Activated T-cell treated with anti-CD3 and anti-CD28 coated beads for 4 hours (primary cell): ENCODE measurements around the gene NRP2.

Source experiments
- DNase-seq: peaks from one replicate; pipeline ENCODE4 v3.0.0-alpha.2; 2020

The NRP2 gene

DNA sequence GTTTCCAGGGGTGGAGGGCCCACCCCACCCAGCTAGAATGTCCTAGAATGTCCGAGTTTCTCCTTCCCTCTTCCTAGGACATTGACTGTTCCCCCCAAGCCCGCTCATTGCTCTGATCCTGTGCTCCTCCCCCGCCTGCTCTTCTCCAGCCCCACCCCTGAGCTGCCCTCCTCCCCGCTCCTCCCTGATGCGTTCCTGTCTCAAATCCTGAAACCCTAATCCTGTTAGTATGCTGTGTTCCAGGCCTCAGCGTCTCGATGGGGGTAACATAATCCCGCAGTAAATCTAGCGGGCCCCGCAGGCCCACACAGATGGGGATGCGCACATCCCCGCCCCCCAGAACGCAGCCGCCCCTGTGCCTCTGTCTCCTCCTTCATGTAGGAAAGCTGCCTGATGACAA is 51.3 kb downstream of the NRP2 start:
- no peak for DNase-seq

DNA sequence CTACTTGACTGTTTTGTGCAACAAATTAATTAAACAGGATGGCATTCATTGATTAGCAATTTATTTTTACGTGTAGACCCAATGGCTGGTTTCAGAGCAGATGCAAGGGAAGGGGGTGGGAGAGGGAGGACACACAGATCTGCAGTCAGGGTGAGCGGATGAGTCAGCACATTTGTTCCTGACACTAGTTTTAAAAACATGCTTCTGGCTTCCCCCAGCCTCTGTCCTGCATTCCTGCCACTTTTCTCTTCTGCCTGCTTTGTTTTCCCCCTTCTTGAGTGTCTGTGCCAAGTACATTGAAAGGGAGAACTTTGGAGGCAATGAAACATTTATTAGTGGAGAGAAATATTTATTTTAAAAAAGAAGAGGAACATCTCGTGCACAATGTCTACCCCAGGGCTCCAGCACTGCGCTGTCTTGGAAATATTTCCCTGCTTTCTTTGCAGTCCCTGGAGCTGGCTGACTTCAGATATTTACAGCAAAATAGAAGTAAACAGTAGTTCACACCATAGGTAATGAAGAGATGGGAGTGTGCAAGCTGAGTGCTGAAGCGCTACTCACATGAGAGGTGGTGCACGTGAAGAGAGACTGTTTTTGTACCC is 52.2 kb downstream of the NRP2 start:
- DNase-seq = no peak

DNA sequence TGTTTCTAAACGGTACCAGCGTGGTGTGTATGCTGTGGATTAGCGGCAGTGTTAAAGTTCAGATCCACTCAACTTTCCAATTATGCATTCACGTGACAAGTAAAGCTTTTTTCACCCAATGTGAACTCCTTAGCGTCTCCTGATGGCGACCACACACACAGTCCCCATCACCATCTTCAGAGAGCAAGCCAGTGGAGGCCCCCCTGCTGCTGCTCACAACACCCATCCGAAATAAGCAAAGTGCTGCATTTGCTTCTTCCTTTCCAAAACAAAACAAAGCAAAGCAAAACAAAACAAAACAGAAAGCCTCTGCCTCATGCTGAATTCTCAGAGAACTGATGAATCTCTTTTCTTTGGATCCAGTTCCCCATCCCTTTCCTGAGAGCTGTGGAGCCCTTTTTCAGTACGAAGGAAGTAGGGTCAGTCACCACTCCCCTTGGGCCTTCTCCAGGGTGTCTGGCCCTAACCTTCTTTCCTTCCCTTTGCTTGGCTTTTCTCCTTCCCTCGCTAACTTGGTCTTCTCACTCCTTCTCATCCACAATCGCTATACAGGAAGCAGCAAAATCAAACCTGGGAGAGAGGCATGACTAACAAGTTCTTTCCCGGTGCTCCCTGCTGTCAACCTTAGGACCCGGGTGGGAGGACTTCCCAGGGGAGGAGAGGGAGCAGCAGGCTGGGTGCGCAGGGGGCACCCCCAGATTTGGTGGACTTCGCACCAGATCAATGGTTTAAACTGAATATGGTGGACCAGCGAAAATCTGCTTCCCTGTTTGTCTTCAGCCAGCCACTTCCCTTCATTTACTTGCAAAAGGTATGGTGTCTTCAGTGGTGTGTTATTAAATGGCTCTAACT is 56.0 kb downstream of the NRP2 start:
- no peak for DNase-seq

DNA sequence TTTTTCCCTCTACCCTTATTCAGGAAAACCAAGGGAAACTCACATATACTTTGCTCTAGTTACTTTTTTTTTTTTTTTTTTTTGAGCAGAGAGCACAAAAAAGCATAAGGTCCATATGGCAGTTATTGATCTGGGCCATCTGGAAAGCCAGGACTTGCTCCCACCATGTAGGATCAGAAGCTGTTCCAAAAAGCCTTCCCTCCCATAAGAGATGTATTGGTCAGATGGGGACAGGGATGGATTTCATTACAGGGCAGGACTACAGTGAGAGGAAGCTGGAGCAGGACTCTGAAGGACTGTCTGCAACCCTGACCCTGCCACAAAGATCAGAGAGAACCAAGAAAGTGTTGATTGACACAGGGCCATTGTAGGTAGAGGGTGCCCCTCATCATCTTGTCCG is 57.3 kb downstream of the NRP2 start:
- DNase-seq = no peak

DNA sequence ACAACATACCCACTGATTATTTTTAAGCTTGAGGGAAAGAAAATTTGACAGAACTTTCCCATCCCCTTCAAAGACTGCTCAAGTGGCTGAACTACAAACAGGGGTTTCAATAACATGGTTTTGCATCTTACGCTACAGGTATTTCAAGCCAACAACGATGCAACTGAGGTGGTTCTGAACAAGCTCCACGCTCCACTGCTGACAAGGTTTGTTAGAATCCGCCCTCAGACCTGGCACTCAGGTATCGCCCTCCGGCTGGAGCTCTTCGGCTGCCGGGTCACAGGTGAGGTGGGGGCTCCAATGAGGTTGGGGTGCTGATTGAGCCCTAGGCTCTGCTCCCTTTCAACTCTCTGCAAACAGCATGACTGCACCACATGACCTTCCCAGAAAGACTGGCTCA is 58.1 kb downstream of the NRP2 start:
- DNase-seq = no peak

DNA sequence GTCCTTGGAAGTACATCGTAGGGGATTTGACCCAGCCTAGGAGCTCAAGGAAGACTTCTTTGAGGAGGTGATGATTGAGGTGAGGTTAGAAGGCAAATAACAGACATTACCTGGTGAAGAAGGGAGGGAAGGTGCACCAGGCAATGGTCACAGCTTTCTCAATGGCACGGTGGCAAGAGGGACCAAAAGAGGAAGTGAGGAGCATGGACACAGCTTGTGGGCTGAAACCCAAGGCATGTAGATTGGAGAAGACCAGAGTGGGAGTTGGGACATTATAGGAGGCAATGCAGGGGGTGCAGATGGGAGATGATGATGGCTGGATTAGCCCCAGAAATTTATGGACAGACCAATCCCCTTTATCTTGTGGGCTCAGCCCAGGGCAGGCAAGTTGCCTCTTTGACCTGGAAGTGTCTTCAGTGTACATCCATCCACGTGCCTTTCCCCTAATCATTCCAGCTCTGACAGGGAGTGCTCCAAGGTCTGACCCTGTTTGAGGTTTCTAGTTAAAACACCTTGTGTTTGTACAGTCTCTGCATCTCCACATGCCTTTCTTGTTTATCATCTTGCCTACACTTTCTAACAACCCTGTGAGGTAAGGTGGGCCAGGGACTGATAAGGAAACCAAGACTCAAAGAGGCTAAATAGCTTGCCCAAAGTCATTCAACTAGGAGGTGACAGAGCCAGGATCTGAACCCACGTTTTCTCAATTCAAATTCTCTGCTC is 59.1 kb downstream of the NRP2 start:
- DNase-seq = no peak

DNA sequence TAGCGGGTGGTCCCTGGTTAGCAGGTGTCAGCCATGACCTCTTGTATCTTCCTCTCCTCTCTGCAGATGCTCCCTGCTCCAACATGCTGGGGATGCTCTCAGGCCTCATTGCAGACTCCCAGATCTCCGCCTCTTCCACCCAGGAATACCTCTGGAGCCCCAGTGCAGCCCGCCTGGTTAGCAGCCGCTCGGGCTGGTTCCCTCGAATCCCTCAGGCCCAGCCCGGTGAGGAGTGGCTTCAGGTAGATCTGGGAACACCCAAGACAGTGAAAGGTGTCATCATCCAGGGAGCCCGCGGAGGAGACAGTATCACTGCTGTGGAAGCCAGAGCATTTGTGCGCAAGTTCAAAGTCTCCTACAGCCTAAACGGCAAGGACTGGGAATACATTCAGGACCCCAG is 60.8 kb downstream of the NRP2 start:
- no peak for DNase-seq

DNA sequence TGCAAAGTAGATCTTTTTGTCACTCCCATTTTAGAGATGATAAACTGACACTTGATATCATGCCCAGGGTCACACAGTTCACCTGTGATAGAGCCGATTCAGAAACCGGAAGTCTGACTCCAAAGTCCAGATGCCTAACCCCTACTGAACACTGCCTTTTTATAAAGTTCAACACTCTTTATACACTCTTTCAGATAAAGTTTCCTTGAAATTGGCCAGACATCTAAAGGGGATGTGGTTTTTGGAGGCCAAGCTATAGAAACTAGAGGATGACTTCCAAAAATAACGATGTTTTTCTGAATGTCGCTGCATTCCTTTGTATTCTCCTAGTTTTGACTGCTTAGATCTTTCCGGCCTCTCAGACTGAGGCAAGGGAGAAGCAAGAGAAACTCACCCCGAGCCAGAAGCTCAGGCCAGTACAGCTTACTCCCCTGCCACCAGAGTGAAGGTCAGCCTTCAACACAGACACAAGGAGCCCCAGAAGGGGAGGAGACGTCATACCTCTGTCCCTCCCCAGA is 61.8 kb downstream of the NRP2 start:
- DNase-seq = no peak

DNA sequence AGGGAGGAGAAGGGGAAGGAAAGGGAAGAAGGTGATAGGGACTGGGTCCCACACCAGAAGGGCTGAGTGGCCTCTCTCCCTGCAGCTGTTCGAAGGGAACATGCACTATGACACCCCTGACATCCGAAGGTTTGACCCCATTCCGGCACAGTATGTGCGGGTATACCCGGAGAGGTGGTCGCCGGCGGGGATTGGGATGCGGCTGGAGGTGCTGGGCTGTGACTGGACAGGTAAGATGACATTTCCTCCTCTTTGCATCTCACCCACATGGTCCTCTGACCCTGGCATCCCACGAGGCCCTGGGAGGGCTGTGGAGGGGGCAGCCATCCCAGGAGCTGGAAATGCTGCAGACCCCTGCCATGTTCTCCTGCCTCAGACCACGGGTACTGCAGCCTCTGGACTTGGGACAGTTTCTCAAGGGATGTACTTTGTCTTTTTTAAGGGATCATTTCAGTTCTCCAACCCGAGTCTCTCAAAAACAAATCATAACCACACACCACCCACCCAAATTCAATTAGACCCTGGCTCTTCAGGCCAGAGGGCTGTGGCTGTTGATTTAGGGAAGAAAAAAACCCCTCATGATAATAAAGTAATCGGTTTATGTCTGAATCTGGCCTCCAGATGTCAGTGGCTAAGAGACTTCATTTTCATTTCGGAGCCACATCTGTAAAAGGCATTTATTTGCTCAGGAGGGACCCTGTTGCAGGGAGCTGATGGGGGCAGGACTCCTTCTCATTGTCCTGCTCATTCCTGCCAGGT is 63.5 kb downstream of the NRP2 start:
- DNase-seq = no peak

DNA sequence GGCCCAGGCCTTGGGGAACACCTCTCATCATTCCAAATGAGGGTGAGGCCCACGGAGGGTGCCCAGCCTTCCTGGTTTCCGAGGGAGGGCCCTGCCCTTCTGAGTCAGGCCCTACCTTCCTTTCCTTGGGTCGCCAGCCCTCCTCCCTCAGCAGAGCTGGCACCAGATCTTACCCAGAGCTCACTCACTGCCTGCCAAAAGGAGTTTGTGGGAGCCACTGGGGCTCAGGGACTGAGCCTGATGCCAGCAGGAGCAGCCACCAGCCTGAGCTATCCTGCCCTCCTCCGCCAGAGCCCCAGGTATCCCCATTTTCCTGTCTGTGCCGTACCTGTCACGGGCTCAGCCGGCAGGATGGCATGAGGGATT is 64.1 kb downstream of the NRP2 start:
- DNase-seq = no peak

DNA sequence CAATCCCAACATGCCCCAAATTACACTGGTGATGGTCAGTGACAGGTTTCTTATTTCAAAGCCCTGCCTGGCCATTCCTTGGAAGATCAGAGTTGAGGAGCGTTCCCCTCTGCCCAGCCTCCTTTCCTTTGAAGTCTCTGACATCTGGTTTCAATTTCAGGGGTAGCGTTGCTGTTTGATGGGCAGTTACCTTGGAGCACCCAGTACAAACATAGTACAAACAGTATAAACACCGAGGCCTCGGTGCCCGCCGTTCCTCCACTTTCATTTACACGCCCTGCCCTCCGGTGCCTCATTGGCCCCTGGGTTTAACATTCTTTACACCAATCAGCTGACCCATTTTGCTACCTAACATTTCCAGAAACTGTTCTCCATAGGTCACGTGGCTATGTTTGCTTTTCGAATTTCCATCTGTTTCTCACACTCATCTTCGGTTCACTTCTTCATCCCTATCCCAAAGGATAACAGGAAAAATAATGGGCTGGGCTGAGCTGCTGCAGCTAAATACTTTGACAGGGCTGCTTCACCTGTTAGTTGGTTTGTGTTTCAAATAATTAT is 65.6 kb downstream of the NRP2 start:
- no peak for DNase-seq

DNA sequence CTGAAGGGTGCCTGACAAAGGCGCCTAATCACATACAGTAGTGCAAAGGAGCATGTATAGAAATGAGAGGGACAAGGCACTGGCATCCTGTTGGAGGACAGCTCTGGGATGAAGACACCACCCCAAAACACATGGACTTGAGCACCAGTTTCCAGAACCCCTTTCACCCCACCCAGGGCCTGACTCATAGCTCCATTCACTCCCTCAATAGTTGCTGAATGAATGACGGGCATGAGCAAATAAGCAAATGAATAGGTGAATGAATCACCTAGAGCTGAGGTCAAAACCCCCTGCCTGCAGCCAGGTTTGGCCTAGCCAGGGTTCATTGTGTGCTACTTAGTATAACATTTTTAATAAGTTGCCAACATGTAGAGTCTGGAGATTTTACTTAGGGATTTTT is 66.3 kb downstream of the NRP2 start:
- DNase-seq = no peak

DNA sequence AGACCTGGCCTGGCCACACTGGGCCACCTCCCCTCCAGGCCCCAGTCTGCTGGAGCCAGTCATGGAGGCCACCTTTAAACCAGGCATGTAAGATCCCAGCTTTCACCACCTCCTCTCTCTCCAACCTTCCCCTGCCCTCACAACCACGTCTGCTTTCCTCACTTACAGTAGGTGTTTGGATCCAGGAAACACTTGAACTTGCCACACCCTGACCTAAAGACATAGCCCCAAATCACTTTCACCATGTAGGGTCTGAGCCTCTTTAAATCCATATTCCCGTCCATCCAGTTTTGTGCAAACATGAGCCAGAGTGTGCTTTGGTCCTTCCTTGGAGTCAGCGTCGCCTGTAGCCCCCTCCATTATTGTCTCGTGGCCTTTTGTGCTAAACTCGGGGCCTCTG is 66.8 kb downstream of the NRP2 start:
- no peak for DNase-seq

DNA sequence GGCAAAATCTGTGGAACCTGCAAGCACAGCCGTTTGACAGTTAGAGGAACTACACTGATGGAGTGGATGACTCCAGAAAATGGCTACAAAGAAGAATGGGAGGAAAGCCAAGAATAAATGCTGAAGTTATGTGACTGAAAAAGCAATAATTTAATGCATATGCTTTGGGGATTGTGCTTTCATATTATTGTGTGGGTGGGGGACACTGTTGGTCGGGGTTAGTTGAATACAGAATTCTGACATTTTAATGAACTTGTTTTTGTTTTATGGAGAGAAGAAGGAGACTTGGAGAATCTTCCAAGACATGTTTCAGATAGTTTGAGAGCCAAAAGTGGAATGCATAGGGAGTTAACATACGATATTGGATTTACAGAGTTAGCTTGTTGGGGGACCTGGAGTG is 68.5 kb downstream of the NRP2 start:
- DNase-seq = no peak

DNA sequence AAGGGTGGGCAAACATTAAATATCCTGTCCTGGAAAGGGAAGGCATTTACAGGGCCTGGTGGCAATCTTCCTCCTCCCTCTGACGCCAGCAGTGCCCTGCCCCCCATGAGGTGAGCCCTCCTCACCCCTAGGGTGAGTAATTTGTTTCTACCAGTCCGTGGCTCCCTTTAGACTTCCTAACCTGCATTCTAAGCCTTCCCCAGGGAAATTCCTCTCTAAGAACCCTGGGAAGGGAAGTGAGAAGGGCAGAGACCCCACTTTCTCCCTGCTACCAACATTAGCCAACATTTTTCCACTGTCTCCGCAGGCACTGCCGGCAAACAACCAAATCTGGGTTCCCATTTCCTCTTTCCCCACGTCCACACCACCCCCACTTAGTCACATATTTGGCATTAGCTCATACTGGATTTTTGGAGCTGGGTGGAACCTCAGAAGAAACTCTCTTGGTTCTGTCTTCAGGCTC is 69.3 kb downstream of the NRP2 start:
- no peak for DNase-seq

DNA sequence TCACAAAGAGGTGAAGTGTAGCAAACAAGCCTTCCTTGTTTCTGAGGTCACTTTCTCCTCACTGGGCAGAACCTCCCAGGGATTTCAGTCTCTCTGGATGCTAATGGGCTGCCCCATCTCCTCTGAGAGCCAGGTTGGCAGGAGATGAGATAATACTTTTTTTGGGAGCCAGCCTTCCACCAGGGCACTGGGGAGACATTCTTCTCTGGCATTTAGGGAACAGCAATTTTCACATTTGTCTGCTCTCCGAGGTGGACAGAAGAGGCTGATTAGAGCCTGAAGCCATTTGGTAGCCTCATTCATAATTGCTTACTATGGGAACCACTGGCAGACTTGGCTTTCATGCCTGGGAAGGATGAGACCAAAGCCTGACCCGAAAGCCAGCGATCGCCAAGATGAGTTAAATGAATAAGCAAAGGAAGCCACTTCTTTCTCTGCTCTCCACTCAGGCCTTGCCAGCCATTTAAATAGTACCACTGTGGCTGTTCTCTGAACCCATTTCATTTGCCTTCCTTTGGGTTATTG is 70.1 kb downstream of the NRP2 start:
- DNase-seq = no peak

DNA sequence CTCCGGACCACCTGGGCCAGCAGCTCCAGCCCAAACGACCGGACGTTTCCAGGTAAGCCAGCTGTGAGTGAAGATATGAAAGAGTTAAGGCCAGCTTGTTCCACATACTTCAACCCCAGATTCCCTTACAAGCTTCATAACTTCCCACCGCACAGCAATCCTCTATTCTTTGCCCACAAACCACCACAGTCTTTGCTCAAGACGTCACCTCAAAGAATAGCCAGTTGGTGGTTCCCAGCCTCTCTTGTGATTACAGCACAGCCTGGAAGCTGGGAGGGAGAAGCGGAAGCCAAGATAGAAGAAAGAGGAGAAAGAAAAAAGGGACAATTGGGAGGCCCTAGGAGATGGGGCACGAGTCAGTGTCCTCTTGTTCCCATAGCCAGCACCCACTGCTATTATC is 70.6 kb downstream of the NRP2 start:
- no peak for DNase-seq

DNA sequence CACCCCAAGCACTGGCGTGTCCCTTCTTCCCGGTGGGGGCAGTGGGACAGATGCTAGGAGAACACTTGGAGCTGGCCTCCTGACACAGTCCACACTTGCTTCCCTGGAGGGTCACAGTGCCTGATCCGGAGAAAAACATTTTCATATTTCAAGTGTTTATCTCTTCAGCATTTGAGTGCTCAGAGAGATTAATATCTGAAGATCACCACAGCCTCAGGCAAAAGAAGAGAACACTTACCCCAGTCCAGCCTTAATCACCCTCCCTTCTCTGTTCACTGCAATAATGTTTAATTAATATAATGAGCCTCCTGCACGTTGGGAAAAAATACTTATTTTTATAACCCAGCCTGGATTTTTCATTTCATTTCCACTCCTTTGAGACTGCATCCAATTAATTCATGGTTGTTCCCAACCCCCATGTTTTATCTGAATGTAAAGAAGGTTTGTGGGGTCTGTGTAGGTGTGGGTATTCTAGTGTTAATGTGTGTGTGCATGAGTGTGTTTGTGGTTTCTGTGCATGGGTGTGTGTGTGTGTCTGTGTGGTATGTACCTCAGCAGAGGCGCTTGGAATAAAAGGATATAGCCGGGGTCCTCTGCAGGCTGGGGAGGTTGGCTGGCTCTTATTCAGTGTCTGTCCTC is 72.1 kb downstream of the NRP2 start:
- DNase-seq = no peak

DNA sequence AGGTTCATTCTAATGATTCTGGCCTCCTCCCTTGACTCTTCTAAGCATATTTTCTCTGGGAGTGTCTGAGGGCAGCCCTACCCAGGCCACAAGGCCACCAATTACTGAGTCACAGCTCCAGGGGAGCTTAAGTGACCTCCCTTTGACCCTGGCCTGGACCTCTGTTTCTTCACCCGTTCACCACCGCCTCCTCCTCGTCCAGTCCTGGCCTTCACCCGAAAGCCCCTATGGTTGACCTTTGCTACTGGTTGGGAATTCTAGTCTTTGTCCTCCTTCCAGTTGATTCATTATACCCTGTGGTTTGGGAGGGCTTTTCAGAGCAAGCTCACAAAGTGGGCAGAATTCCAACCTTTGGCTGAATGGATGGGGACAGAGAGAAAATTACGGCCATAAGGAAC is 72.6 kb downstream of the NRP2 start:
- no peak for DNase-seq

DNA sequence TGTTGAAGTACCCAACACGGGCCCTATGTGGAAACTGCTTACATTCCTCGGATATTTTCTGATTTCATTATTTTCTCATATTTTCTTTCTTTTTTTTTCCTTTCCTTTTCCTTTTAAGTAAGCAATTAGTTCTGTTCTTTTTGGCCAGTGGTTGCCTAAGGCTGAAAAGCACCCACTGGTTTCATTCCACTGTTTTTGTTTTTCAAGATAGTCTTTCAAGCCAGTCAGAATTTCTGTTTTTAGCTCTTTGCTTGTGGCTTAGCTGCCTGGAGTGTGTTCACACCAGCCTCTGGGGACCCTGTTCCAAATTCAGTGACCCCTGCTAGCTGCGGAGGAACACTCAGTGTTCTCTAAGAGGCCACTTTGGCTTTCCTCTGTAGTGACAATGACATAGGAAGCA is 73.6 kb downstream of the NRP2 start:
- no peak for DNase-seq

DNA sequence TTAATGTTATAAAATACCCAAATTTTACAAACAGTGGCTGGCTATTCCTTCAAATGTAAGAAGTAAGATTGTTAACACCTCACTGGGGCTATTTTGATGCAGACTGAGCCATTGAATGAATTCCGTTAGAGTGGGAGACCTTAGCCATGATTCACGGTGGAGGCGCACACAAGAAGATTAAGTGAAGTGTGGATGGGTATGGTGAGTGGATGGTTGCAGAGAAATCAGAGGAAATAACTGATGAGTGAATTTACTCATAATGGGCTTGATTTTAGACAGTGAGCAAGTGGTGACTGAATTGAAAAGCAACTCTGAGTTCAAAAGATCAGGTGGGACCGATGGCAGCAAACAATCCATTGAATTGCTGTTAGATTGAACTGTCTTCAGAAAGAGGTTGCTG is 75.0 kb downstream of the NRP2 start:
- no peak for DNase-seq

DNA sequence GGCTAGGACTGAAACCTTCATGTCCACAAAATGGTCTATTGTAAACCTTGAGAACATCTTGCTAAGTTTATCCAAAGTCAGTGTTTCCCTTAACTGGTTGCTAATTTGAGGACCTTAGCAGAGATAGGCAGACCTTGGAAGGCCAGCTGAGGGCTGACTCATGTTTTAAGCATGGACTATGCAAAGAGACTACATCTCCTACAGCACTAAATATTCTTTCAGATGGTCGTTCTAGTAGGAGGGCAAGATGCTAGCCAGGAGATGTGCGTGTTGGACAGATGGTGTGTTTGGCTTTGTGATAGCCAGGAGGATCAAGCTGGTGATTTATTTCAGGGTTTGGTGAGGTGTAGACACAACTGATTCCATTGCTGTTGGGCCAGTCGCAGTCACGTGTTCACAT is 75.8 kb downstream of the NRP2 start:
- DNase-seq = no peak
